ENCODE results near the gene USP1.

Gene USP1

DNA sequence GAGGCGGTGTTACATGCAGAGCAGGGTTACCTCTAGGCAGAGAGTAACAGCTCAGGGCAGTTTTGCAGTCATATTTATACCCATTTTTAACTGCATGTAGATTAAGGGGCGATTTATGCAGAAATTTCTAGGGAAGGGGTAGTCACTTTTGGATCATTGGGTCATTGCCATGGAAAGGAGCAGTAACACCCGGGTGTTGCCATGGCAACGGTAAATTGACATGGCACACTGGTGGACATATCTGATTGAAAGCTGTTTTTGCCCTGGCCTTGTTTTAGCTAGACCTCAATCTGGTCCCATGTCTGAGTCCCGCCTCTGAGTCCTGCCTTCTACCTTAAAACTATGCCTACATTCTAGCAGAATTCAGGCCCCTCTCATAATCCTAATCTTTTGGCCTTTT, 11.8 kb upstream of the USP1 start:
- DNase-seq: peak; percentile 14

DNA sequence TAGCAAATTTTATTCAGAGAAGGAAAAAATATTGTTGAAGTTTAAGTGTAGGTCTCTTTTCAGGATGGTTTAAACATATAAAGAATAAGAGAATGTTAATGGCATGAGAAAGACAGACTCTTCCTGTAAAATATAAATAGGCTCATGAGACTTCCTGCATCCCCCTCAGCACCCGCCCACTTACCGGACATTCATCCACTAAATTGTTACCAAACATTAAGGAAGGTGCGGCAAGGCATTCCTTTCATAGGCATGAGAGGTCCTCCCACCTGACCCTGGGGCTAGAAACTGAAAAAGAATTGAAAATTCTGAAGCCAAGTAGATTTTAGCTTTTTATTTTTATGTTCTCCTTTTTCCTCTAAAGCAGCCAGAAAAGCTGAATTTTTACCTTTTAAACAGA, 10.6 kb upstream of the USP1 start:
- DNase-seq: no peak
- in situ Hi-C loops (cut with MboI; ENCODE audit: low pct_unique_long_range_greater_than_20kb, low sequenced_read_pairs): no loop called here

More for the DNA sequence above, 11.8 kb upstream of the USP1 start:
- in situ Hi-C loops (cut with MboI; ENCODE audit: low pct_unique_long_range_greater_than_20kb, low sequenced_read_pairs): no loop called here

- DNase-seq: no peak
- in situ Hi-C loops (cut with MboI; ENCODE audit: low pct_unique_long_range_greater_than_20kb, low sequenced_read_pairs): no loop called here
These were observed 10.1 kb upstream of the USP1 start for GRCh38 chr1:62426794-62427193.

GRCh38 chr1:62428351-62428750, 8.5 kb upstream of the USP1 start:
- in situ Hi-C loops (cut with MboI; ENCODE audit: low pct_unique_long_range_greater_than_20kb, low sequenced_read_pairs): no loop called here
- no peak for DNase-seq

DNA sequence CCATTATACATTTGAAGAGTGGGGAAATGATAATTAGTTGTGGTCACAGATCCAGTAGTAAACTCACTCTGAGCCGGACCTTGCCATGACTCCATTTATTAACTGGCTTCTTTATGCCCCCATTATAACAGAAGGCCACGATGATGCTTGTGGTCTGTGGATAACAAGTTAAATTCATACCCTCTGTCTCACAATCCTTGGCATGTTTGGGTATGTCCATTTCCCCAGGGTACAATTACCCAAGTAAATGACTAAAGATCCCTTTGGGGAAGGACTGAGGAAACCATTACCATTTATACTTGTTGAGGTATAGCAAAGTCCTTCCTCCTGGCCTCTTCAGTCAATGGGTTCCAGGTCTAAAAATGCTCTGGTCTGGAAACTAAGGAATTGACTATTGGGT, 7.3 kb upstream of the USP1 start:
- in situ Hi-C loops (cut with MboI; ENCODE audit: low pct_unique_long_range_greater_than_20kb, low sequenced_read_pairs): no loop called here
- DNase-seq: no peak

DNA sequence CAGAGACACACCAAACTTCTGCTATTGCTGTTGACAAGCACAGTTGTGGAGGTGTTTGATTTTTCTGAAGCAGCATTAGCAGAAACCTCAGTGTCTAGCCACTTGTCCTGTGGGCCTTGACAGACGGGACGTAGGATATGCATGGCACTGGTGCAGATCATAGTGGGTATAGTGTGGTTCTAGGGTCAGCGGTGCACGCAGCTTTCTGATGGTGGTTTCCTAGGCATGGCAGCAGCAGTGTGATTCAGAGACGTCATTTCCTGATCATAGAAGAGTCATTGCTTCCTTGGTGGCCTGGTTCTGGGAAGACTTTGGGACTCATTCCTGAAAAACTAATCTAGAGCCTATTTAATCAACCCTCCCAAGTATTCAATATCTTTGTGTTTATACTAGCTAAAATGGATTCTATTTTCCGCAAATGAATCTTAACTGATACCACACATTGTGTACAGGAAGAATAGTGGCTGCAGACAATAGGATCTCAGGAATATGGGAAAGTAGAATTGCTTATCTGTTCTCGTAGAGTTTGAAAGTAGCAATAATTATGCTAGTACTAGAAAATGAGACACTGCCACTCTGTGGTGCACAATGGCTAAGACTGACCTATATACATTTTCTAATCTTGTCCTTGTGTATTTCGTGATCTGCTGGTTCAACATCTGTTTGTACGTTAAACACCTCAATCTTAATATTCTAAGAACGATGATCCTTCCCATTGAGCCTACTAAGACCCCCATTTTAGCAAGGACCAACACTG, 2.8 kb upstream of the USP1 start:
- DNase-seq: peak; percentile 23
- in situ Hi-C loops (cut with MboI; ENCODE audit: low pct_unique_long_range_greater_than_20kb, low sequenced_read_pairs): no loop called here

DNA sequence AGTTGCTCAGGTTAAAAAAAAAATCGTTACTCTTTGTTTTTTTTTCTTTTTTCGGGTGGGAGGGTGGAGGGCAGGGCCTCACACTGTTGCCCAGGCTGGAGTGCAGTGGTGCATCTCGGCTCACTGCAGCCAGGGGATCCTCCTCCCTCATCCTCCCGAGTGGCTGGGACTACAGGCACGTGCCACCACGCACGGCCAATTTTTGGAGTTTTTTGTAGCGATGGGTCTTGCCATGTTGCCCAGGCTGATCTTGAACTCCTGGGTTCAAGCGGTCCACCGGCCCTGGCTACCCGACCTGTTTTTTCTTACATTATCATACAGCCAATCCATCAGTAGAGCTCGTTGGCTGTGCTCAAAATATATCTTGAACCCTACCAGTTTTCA, 2.2 kb upstream of the USP1 start:
- in situ Hi-C loops (cut with MboI; ENCODE audit: low pct_unique_long_range_greater_than_20kb, low sequenced_read_pairs): no loop called here

DNA sequence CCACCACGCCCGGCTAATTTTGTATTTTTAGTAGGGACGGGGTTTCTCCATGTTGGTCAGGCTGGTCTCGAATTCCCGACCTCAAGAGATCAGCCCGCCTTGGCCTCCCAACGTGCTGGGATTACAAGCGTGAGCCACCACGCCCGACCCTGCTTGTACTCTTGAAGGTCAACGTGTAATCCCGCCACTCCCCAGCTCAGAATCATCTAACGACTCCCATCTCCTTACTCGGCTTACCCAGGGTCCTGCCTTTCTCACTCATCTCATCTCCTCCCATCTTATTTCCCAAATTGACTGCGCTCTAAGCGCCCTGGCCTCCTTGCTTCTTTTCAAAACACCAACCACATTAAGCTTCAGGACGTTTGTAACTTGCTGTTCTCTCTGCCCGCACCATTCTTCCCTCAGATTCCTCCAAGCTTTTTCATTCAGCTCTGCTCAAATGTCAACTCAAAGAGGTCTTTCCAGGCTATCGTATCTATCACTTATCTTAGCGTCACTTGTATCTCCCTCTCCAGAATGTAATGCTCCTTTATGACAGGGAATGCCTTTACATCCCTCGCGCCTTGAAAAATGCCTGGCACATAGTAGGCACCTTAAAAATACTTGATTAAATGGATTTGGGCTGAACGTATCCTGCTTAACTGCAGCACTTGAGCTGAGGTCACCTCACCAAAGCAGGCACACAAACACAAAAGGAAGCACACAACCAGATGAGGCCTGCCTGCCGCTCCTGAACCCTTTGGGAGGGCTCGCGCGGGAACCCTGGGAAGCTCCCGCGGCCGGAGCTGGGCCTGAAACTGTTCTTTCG, 1.4 kb upstream of the USP1 start:
- DNase-seq: no peak
- in situ Hi-C loops (cut with MboI; ENCODE audit: low pct_unique_long_range_greater_than_20kb, low sequenced_read_pairs): no loop called here

More for the DNA sequence above, 2.2 kb upstream of the USP1 start:
- DNase-seq: no peak

DNA sequence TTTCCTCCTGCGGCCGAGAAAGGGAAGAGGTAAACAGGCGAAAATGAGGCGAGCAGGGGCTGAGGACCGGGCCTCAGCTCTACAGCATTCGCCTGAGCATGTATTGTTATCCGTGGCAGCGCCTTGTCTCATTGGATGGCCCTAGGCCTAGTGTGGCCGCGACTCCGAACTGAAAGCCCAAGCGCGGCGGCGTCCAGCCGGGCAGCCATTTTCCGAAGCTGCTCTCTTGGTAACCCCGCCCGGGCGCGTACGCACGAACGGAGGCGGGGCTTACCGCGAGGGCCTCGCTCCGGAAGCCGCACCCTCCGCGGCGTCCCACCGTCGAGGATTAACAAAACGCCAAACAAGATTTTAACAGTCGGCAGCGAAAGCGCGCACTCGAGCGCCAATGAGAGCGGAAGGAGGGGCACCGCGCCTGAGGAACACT, 797 bp upstream of the USP1 start:
- in situ Hi-C loops (cut with MboI; ENCODE audit: low pct_unique_long_range_greater_than_20kb, low sequenced_read_pairs): no loop called here

DNA sequence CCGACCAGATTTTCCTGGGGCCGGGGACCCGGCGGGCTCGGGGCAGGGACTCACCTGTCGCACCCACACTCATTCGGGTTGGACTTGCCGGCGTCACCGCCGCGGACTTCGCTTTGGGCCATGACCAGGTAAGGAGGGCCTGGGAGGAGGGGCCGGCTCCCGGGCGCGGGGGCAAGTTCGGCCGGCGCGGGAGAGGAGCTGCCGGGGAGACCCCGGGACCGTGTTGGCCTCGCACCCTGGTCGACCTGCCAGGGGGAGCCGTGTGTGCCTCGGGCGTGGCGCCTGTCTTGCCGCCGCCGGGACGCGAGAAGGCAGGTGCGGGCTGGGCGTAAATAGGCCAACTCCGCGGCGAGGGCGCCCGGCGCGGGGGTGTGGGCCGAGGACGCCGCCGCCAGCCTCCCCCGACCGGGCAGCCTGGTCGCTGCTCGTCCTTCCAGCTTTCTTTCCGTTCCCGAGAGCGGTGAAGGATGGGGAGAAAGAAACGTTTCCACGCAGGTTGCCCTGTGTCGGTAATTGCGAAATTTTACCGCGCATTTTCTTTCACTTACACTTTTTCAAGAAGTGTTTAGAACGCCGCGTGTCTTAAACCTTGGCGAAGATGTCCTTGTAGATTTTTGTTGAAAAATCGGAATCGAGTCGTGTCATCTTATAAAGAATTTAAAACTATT, 558 bp downstream of the USP1 start:
- DNase-seq: peak; percentile 31

More for the DNA sequence above, 797 bp upstream of the USP1 start:
- no peak for DNase-seq

GRCh38 chr1:62438163-62438562, 1.3 kb downstream of the USP1 start:
- in situ Hi-C loops (cut with MboI; ENCODE audit: low pct_unique_long_range_greater_than_20kb, low sequenced_read_pairs): no loop called here
- DNase-seq: peak; percentile 48

More for the DNA sequence above, 558 bp downstream of the USP1 start:
- in situ Hi-C loops (cut with MboI; ENCODE audit: low pct_unique_long_range_greater_than_20kb, low sequenced_read_pairs): no loop called here

DNA sequence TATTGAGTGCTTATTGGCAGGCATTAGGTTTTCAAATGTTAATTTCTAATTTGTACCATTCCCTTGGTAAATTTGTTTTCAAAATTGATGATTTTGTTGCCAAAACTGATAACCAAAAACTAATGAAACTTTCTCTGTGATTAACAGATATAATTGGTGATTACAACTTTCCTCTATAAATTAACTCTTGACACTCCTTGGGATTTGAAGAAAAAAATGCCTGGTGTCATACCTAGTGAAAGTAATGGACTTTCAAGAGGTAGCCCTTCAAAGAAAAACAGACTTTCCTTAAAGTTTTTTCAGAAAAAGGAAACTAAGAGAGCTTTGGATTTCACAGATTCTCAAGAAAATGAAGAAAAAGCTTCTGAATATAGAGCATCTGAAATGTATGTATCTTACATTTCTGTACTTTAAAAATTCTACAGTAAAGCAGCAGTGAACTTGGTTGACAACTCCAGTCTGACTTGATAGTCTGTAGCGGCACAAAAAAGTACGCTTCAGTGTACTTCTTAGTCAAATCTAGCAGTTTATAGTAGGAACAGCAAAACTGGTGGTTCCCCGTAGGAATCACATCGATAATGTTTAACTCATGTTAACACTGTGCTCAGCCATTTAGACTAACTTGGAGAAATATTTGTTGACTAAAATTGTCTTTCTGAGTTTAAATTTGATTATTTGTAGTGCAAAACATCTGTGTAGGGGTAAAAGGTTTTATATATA, 3.0 kb downstream of the USP1 start:
- in situ Hi-C loops (cut with MboI; ENCODE audit: low pct_unique_long_range_greater_than_20kb, low sequenced_read_pairs): no loop called here
- peak; percentile 28 for DNase-seq

- in situ Hi-C loops (cut with MboI; ENCODE audit: low pct_unique_long_range_greater_than_20kb, low sequenced_read_pairs): no loop called here
- peak; percentile 47 for DNase-seq
These were observed 7.9 kb downstream of the USP1 start for GRCh38 chr1:62444701-62445100.

GRCh38 chr1:62448221-62448933, 11.5 kb downstream of the USP1 start:
- no peak for DNase-seq
- in situ Hi-C loops (cut with MboI; ENCODE audit: low pct_unique_long_range_greater_than_20kb, low sequenced_read_pairs): no loop called here

DNA sequence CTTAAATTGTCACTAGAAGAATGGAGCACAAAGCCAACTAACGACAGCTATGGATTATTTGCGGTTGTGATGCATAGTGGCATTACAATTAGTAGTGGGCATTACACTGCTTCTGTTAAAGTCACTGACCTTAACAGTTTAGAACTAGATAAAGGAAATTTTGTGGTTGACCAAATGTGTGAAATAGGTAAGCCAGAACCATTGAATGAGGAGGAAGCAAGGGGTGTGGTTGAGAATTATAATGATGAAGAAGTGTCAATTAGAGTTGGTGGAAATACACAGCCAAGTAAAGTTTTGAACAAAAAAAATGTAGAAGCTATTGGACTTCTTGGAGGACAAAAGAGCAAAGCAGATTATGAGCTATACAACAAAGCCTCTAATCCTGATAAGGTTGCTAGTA, 13.5 kb downstream of the USP1 start:
- DNase-seq: no peak
- in situ Hi-C loops (cut with MboI; ENCODE audit: low pct_unique_long_range_greater_than_20kb, low sequenced_read_pairs): no loop called here

GRCh38 chr1:62452951-62453350, 16.1 kb downstream of the USP1 start:
- in situ Hi-C loops (cut with MboI; ENCODE audit: low pct_unique_long_range_greater_than_20kb, low sequenced_read_pairs): no loop called here
- DNase-seq: no peak

GRCh38 chr1:62457955-62458354, 21.1 kb downstream of the USP1 start:
- in situ Hi-C loops (cut with MboI; ENCODE audit: low pct_unique_long_range_greater_than_20kb, low sequenced_read_pairs): no loop called here

DNA sequence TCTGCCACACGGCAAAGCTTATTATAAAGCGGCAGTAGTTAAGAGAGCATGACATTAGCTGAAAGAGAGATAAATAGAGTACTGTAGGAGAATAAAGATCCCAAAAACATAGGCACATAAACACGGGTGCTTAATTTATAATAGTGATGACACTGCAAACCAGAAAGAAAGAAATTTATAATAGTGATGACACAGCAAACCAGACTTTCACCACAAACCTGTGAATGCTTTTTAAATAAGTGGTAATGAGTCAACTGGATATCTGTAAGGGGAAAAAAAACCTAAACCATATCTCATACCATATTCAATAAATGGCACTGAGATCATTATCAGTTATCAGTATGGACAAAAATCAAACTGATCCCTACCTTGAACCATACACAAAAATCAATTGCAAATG, 25.5 kb downstream of the USP1 start:
- in situ Hi-C loops (cut with MboI; ENCODE audit: low pct_unique_long_range_greater_than_20kb, low sequenced_read_pairs): no loop called here
- no peak for DNase-seq

More at GRCh38 chr1:62457955-62458354, 21.1 kb downstream of the USP1 start:
- DNase-seq: no peak

DNA sequence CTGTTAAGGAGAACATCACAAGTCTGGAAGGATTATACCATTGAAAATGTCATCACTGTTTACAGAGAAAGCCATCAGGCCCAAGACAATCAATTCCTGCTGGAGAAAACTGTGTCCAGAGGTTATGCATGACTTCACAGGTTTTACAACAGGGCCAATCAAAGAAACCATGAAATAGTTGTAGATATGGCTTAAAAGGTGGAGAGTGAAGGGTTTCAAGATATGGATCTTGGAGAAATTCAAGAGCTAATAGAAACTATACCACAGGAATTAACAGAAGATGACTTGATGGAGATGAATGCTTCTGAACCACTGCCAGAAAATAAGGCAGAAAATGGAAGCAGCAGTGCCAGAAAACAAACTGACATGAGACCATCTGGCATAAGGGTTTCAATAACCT, 30.2 kb downstream of the USP1 start:
- no peak for DNase-seq
- in situ Hi-C loops (cut with MboI; ENCODE audit: low pct_unique_long_range_greater_than_20kb, low sequenced_read_pairs): no loop called here

Measured in KBM-7 (cell line).